Endodermal cell (in vitro differentiated cells): Measurements from ENCODE around the gene UBASH3B. TPM values are rescaled to one million over a fixed set of nuclear protein-coding genes. Genes with fewer than 3 reads are reported as not detected.
A peak's percentile ranks its signal among the peaks of the same experiment; 100 is the strongest.
"Not testable (repeated sequence)": the region's sequence is repeated elsewhere in the genome, so short reads cannot be mapped to it uniquely, and the experiment has no call there.

Experiments
- DNase-seq: peaks from one replicate; pipeline ENCODE4 v3.0.0-alpha.2; 2017
- H3K27ac ChIP-seq: 2 replicates; pipeline ENCODE4 v1.5.1; 2013; ENCODE audit warnings: mild to moderate bottlenecking, low read depth, low read length, moderate library complexity
- H3K27me3 ChIP-seq: 2 replicates; pipeline ENCODE4 v1.6.1; 2013; ENCODE audit warnings: mild to moderate bottlenecking, low read length, moderate library complexity; ENCODE audit not compliant: insufficient read depth, control insufficient read depth, poor library complexity, severe bottlenecking
- H3K36me3 ChIP-seq: 2 replicates; pipeline ENCODE4 v1.7.0; 2013; ENCODE audit warnings: mild to moderate bottlenecking, low read length, moderate library complexity; ENCODE audit not compliant: control insufficient read depth, insufficient read depth
- H3K4me1 ChIP-seq: one replicate; pipeline ENCODE4 v1.7.0; 2013; ENCODE audit warnings: low read length; ENCODE audit not compliant: control insufficient read depth, insufficient read depth
- H3K4me3 ChIP-seq: 2 replicates; pipeline ENCODE4 v1.5.1; 2013; ENCODE audit warnings: mild to moderate bottlenecking, low read length, moderate library complexity
- H3K9ac ChIP-seq: 2 replicates; pipeline ENCODE4 v1.6.1; 2013; ENCODE audit warnings: mild to moderate bottlenecking, low read length, moderate library complexity; ENCODE audit not compliant: poor library complexity, severe bottlenecking; ENCODE audit errors: extremely low read depth
- H3K9me3 ChIP-seq: 2 replicates; pipeline ENCODE4 v1.6.1; 2013; ENCODE audit warnings: mild to moderate bottlenecking, low read length, moderate library complexity; ENCODE audit not compliant: control insufficient read depth
- H3K27ac Mint-ChIP-seq: 2 replicates; pipeline ENCODE4 v1.8.0; 2020; ENCODE audit warnings: mixed read lengths
- H3K27me3 Mint-ChIP-seq: 2 replicates; pipeline ENCODE4 v1.8.0; 2021; ENCODE audit warnings: mild to moderate bottlenecking, mixed read lengths; ENCODE audit not compliant: insufficient read depth
- H3K36me3 Mint-ChIP-seq: 2 replicates; pipeline ENCODE4 v1.8.0; 2020; ENCODE audit warnings: low read depth, mixed read lengths
- H3K4me1 Mint-ChIP-seq: 2 replicates; pipeline ENCODE4 v1.8.0; 2020; ENCODE audit warnings: mixed read lengths
- H3K4me3 Mint-ChIP-seq: 2 replicates; pipeline ENCODE4 v1.8.0; 2020; ENCODE audit warnings: mild to moderate bottlenecking, moderate library complexity, mixed read lengths
- H3K9me3 Mint-ChIP-seq: 2 replicates; pipeline ENCODE4 v1.8.0; 2020; ENCODE audit warnings: mild to moderate bottlenecking, mixed read lengths
- WGBS, 2 experiments: methylation state at CpG; one replicate each; pipeline versions ENCODE4 v1.1.5 to v1.1.7; 2013; ENCODE audit warnings: missing lambda C conversion rate in 2 of 2, mixed read lengths in 1 of 2; ENCODE audit not compliant: insufficient coverage in 1 of 2, insufficient read length in 1 of 2; 5-methylcytosine and 5-hydroxymethylcytosine counted together
- total RNA-seq, 2 donors: library from RNA; stranded (reverse); fragmentation: NEBNext Ultra II Directional in 1 of 2; extraction: Animal tissue kit (Norgen Biotek cat#: 25700) in 1 of 2; gene quantifications; 2 replicates in 1 of 2; 3 replicates in 1 of 2; pipeline ENCODE4 v1.2.1, GENCODE V29; 2021
- TF ChIP-seq, protein P1 (sequence below): fragments of 200-600 bp; sonication (generic); conservative IDR thresholded peaks from 2 replicates; pipeline ENCODE4 v1.5.0; 2021; ENCODE audit warnings: antibody characterized with exemption, mild to moderate bottlenecking

UBASH3B gene
- total RNA-seq, 2 donors from 2014 or later, result 6.0 to 9.0 TPM

DNA sequence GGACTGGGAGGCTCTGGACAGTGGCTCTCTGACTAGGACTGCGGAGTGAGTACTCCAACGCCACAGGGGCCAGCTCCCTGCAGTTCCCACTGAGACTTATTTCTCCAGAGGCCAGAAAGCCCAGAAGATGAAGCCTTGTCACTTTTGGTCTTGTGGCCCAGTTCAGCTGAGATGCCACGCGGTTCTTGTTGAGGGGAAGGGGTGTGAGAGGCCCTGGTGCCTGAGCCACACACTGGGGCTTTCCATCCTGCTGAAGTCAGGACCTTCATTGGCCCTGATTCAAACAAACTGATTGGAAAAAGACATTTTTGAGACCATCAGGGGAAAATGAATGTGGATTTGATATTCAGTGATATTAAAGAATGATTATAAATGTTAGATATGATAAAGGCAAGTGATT lies 73.6 kb downstream of the UBASH3B start:
- H3K9me3 ChIP-seq, result no peaks in the 10 kb centered on the region
- H3K4me1 ChIP-seq, result peaks cover 16% of the 10 kb centered on the region
- no peaks in the 10 kb centered on the region for H3K9me3 Mint-ChIP-seq
- H3K27me3 ChIP-seq, result no peaks in the 10 kb centered on the region
- TF ChIP-seq, protein P1, sequence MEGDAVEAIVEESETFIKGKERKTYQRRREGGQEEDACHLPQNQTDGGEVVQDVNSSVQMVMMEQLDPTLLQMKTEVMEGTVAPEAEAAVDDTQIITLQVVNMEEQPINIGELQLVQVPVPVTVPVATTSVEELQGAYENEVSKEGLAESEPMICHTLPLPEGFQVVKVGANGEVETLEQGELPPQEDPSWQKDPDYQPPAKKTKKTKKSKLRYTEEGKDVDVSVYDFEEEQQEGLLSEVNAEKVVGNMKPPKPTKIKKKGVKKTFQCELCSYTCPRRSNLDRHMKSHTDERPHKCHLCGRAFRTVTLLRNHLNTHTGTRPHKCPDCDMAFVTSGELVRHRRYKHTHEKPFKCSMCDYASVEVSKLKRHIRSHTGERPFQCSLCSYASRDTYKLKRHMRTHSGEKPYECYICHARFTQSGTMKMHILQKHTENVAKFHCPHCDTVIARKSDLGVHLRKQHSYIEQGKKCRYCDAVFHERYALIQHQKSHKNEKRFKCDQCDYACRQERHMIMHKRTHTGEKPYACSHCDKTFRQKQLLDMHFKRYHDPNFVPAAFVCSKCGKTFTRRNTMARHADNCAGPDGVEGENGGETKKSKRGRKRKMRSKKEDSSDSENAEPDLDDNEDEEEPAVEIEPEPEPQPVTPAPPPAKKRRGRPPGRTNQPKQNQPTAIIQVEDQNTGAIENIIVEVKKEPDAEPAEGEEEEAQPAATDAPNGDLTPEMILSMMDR, result no peak
- H3K4me3 Mint-ChIP-seq, result no peak overlapping the region
- H3K4me1 Mint-ChIP-seq, result peaks cover 31% of the 10 kb centered on the region
- no peaks in the 10 kb centered on the region for H3K27me3 Mint-ChIP-seq
- DNase-seq, result no peak
- no peaks in the 10 kb centered on the region for H3K36me3 Mint-ChIP-seq
- WGBS, 2 experiments, result 94 to 96% methylated on average over 4 of the region's 4 CpGs
- H3K27ac Mint-ChIP-seq, result no peak overlapping the region
- H3K9ac ChIP-seq, result no peak overlapping the region
- no peak overlapping the region for H3K4me3 ChIP-seq
- no peak overlapping the region for H3K27ac ChIP-seq
- H3K36me3 ChIP-seq, result no peaks in the 10 kb centered on the region

DNA sequence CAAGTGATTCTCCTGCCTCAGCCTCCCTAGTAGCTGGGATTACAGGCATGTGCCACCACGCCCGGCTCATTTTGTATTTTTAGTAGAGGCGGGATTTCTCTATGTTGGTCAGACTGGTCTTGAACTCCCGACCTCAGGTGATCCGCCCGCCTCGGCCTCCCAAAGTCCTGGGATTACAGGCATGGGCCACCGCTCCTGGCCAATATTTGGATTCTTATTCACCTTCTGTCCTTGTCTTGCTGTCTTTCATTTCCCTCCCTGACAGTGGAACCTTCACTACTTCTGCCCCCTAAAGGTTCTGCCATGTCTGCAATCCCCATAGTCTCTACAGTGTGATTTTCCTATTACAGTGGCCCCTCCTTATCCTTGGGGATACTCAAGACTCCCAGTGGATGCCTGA lies 75.2 kb downstream of the UBASH3B start:
- H3K4me3 ChIP-seq, H3K27me3 Mint-ChIP-seq, H3K36me3 ChIP-seq, H3K9me3 ChIP-seq, DNase-seq, H3K27ac Mint-ChIP-seq, H3K27ac ChIP-seq, H3K9ac ChIP-seq, H3K36me3 Mint-ChIP-seq, H3K4me3 Mint-ChIP-seq, H3K27me3 ChIP-seq, H3K9me3 Mint-ChIP-seq: not testable (repeated sequence)
- peaks cover 19% of the 10 kb centered on the region for H3K4me1 ChIP-seq
- H3K4me1 Mint-ChIP-seq, result peaks cover 31% of the 10 kb centered on the region
- WGBS, 2 experiments, result 99 to 100% methylated on average over 1 to 8 of the region's 8 CpGs

DNA sequence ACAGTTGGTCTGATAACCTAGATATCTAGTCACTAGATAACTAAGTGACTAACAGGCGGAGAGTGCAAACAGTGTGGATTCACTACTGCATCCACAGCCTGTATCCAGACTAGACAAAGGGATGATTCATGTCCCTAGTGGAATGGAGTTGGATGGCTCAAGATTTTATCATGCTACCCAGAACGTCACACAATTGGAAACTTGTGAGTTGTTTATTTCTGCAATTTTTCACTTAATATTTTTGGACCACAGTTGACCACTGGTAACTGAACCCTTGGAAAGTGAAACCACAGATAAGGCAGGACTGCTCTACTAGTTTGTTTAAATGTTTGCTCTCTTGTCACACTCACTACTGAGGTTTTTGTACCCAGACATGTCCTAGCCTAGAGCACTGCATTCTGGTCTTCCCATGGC lies 76.0 kb downstream of the UBASH3B start:
- TF ChIP-seq, protein P1, result no peak
- H3K9me3 ChIP-seq, result no peaks in the 10 kb centered on the region
- peaks cover 19% of the 10 kb centered on the region for H3K4me1 ChIP-seq
- DNase-seq, result no peak
- no peaks in the 10 kb centered on the region for H3K27me3 Mint-ChIP-seq
- no peak overlapping the region for H3K9ac ChIP-seq
- peaks cover 5% of the 10 kb centered on the region for H3K27me3 ChIP-seq
- H3K4me3 ChIP-seq, result no peak overlapping the region
- no peak overlapping the region for H3K27ac ChIP-seq
- H3K36me3 ChIP-seq, result no peaks in the 10 kb centered on the region
- 89 to 100% methylated on average over 2 of the region's 2 CpGs for WGBS, 2 experiments
- H3K36me3 Mint-ChIP-seq, result no peaks in the 10 kb centered on the region
- H3K27ac Mint-ChIP-seq, result peak overlapping the region; percentile 58
- no peak overlapping the region for H3K4me3 Mint-ChIP-seq
- H3K4me1 Mint-ChIP-seq, result peaks cover 31% of the 10 kb centered on the region
- H3K9me3 Mint-ChIP-seq, result no peaks in the 10 kb centered on the region
